SK-N-MC (cell line): ENCODE data around the gene NIT1.

ENCODE experiments used
- EZH2 ChIP-seq: fragments of 200-600 bp; sonication (generic); IDR thresholded peaks from one replicate; pipeline ENCODE4 v1.6.1; 2017; ENCODE audit warnings: antibody characterized with exemption
- FOXP2 ChIP-seq: optimal IDR thresholded peaks from 2 replicates; pipeline ENCODE3; 2011; ENCODE audit warnings: mild to moderate bottlenecking, moderate library complexity; ENCODE audit not compliant: insufficient read depth; ENCODE audit errors: extremely low read length, control extremely low read depth
- POLR2AphosphoS5 ChIP-seq: IDR thresholded peaks from 2 replicates; pipeline ENCODE4 v1.6.1; 2012; ENCODE audit warnings: mild to moderate bottlenecking, low read depth, low read length, borderline replicate concordance

DNA sequence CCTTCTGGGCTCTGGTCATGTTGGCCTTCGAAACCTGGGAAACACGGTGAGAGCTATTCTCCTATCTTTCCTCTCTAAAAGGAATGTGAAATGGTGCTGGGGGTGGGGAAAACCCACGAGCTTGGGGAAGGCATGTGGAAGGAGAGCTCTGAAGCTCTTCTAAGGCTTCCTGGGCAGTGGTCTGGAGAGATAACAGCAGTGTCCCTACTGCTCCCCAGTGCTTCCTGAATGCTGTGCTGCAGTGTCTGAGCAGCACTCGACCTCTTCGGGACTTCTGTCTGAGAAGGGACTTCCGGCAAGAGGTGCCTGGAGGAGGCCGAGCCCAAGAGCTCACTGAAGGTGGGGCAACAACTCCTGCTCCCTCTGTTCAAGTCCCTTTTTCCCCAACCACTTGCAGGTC lies 44.1 kb downstream of the NIT1 start:
- TF ChIP-seq POLR2AphosphoS5, result no peak
- no peak for TF ChIP-seq EZH2
- TF ChIP-seq FOXP2, result no peak
